ENCODE results near the gene CD6. TPM values are rescaled to one million over a fixed set of nuclear protein-coding genes. Genes with fewer than 3 reads are reported as not detected.

Gene CD6
- total and polyA plus RNA-seq, 2 of the 8 experiments (the other 6 are each of a cell fraction or from before 2014, with no cell fraction given) = 0.03 TPM; not detected in 1

GRCh38 chr11:60923326-60923725, 48.2 kb upstream of the CD6 start (continued):
- no peak for TF ChIP-seq ATF2 (IDR thresholded peaks at IDR 0.05; ENCODE audit: low read length)
- no peak for TF ChIP-seq ZNF274 (IDR thresholded peaks at IDR 0.05; ENCODE audit: borderline replicate concordance, extremely low read depth, low read length)
- TF ChIP-seq E2F6 (IDR thresholded peaks at IDR 0.05) = no peak
- no peak for TF ChIP-seq SUZ12 (IDR thresholded peaks at IDR 0.05; ENCODE audit: low read length)
- no peak for TF ChIP-seq FOSL1 (IDR thresholded peaks at IDR 0.05; ENCODE audit: insufficient read depth, low read depth, low read length)

Data from H1 (cell line).